Measurements from ENCODE around the gene SPOCD1.

DNA sequence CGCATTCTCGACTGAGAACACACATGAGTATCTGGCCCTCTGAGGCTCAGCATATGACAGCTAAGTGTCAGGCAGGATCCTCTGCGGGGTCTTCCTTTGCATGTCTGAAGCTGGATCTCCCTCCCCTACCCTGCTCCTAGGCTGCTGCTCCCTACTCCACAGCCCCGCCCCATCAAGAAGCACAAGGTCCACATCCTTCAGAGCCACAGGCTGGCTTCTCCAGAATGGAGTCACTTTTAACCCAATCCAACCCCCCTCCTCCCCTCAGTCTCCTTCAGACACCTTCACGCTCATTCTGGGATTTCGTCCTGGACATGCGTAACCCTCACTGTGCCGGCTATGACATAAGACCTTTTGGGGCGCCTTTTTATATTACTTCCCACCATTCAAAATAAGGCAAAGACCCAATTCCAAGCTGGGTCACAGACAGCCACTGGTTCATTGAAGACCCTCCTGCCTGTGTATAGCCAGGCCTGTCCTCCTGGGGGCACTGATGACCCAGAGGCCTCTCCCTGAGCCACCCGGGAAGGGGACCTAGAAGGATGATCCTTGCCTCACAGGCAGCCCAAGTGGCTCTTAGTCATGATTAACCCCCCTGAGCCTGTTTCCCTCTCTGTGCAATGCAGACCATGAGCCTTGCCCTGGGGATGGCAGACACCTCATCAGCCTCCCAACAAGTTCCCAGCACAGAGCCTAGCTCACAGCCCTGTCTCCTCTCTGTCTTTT, 56.4 kb downstream of the SPOCD1 start:
- TF ChIP-seq POLR2A (IDR thresholded peaks at IDR 0.05) = no peak
- TF ChIP-seq CTCF (IDR thresholded peaks at IDR 0.05) = no peak

Measured in adrenal gland (tissue), 5 donors.